SKM-1 (cell line): Measurements from ENCODE around the gene DPF3.
"Not testable (repeated sequence)": the region's sequence is repeated elsewhere in the genome, so short reads cannot be mapped to it uniquely, and the experiment has no call there.

ENCODE experiments used
- DNase-seq: peaks from one replicate; lab custom pipeline; 2025; ENCODE audit not compliant: unreplicated experiment; lab: John Stamatoyannopoulos, UW

DPF3 gene

GRCh38 chr14:72776701-72777261 is 117.1 kb downstream of the DPF3 start:
- DNase-seq = no peak

- DNase-seq = no peak
These were observed 117.9 kb downstream of the DPF3 start for GRCh38 chr14:72775923-72776554.

- no peak for DNase-seq
These were observed 118.8 kb downstream of the DPF3 start for GRCh38 chr14:72774894-72775620.

GRCh38 chr14:72774141-72774540 is 119.8 kb downstream of the DPF3 start:
- DNase-seq = no peak

GRCh38 chr14:72771561-72771960 is 122.3 kb downstream of the DPF3 start:
- DNase-seq = no peak

- DNase-seq = no peak
These were observed 127.6 kb downstream of the DPF3 start for GRCh38 chr14:72766296-72766695.

GRCh38 chr14:72763892-72764291 is 130.0 kb downstream of the DPF3 start:
- DNase-seq = no peak

- no peak for DNase-seq
These were observed 134.2 kb downstream of the DPF3 start for GRCh38 chr14:72759670-72760069.

GRCh38 chr14:72758993-72759392 is 134.9 kb downstream of the DPF3 start:
- DNase-seq = no peak

- no peak for DNase-seq
These were observed 135.5 kb downstream of the DPF3 start for GRCh38 chr14:72758420-72758819.

GRCh38 chr14:72756967-72757366 is 136.9 kb downstream of the DPF3 start:
- DNase-seq = no peak

- DNase-seq = no peak
These were observed 138.1 kb downstream of the DPF3 start for GRCh38 chr14:72755766-72756165.

GRCh38 chr14:72754949-72755348 is 139.0 kb downstream of the DPF3 start:
- no peak for DNase-seq

GRCh38 chr14:72753879-72754400 is 140.0 kb downstream of the DPF3 start:
- DNase-seq = no peak

GRCh38 chr14:72753044-72753710 is 140.7 kb downstream of the DPF3 start:
- DNase-seq = no peak

GRCh38 chr14:72752034-72752412 is 141.9 kb downstream of the DPF3 start:
- no peak for DNase-seq

- DNase-seq = no peak
These were observed 142.4 kb downstream of the DPF3 start for GRCh38 chr14:72751276-72752033.

- DNase-seq = not testable (repeated sequence)
These were observed 145.0 kb downstream of the DPF3 start for GRCh38 chr14:72748921-72749320.

GRCh38 chr14:72747652-72748051 is 146.2 kb downstream of the DPF3 start:
- DNase-seq = no peak

- DNase-seq = no peak
These were observed 147.6 kb downstream of the DPF3 start for GRCh38 chr14:72745991-72746980.
